GM19372 (cell line): ENCODE data around the gene MSANTD4.
"Not testable (repeated sequence)": the region's sequence is repeated elsewhere in the genome, so short reads cannot be mapped to it uniquely, and the experiment has no call there.

Source experiments
- ATAC-seq: cut with Tn5 transposase; IDR thresholded peaks from one replicate; pipeline ENCODE4 v1.9.1; 2021; ENCODE audit warnings: mild to moderate bottlenecking, low read depth, moderate library complexity; ENCODE audit not compliant: unreplicated experiment

MSANTD4 gene

GRCh38 chr11:106021967-106022794, at the start of gene MSANTD4:
MSANTD4 (minus strand) TSS chr11:106022240; CDS start chr11:106010917, 11,323 bp downstream.
- peak; percentile 93 for ATAC-seq

- no peak for ATAC-seq
Measured at GRCh38 chr11:106070606-106071005, 48.6 kb upstream of the MSANTD4 start.

- no peak for ATAC-seq
Measured at GRCh38 chr11:106063009-106063408, 41.0 kb upstream of the MSANTD4 start.

- no peak for ATAC-seq
Measured at GRCh38 chr11:106061954-106062949, 40.2 kb upstream of the MSANTD4 start.

- ATAC-seq = no peak
Measured at GRCh38 chr11:106061249-106061784, 39.3 kb upstream of the MSANTD4 start.

GRCh38 chr11:106059617-106060016, 37.6 kb upstream of the MSANTD4 start:
- ATAC-seq = no peak

- ATAC-seq = not testable (repeated sequence)
Measured at GRCh38 chr11:106058377-106058776, 36.3 kb upstream of the MSANTD4 start.

- ATAC-seq = no peak
Measured at GRCh38 chr11:106051103-106051502, 29.1 kb upstream of the MSANTD4 start.

GRCh38 chr11:106049727-106050476, 27.9 kb upstream of the MSANTD4 start:
- ATAC-seq = no peak

GRCh38 chr11:106047631-106048030, 25.6 kb upstream of the MSANTD4 start:
- no peak for ATAC-seq

GRCh38 chr11:106043540-106043939, 21.5 kb upstream of the MSANTD4 start:
- no peak for ATAC-seq

GRCh38 chr11:106032861-106033260, 10.8 kb upstream of the MSANTD4 start:
- ATAC-seq = no peak

- ATAC-seq = no peak
Measured at GRCh38 chr11:106031936-106032335, 9.9 kb upstream of the MSANTD4 start.

GRCh38 chr11:106031202-106031810, 9.3 kb upstream of the MSANTD4 start:
- no peak for ATAC-seq

GRCh38 chr11:106030609-106031008, 8.6 kb upstream of the MSANTD4 start:
- ATAC-seq = no peak

- ATAC-seq = no peak
Measured at GRCh38 chr11:106022795-106023275, 795 bp upstream of the MSANTD4 start.

- ATAC-seq = peak; percentile 16
Measured at GRCh38 chr11:106021181-106021966, 666 bp downstream of the MSANTD4 start.

- ATAC-seq = no peak
Measured at GRCh38 chr11:106017093-106017492, 4.9 kb downstream of the MSANTD4 start.

GRCh38 chr11:106015066-106015465, 7.0 kb downstream of the MSANTD4 start:
- no peak for ATAC-seq
